Fibroblast of mammary gland (primary cell): ENCODE results near the gene CNOT1.

Source experiments
- DNase-seq: peaks from one replicate; pipeline ENCODE4 v3.0.0-alpha.2; 2010; ENCODE audit warnings: low read depth
- H3K4me3 ChIP-seq: 2 replicates; pipeline ENCODE4 v1.5.1; 2011; ENCODE audit warnings: low read depth, mild to moderate bottlenecking, low read length, moderate library complexity; ENCODE audit not compliant: control insufficient read depth
- TF ChIP-seq, protein P1 (sequence below): conservative IDR thresholded peaks from 2 replicates; pipeline ENCODE4 v1.5.1; 2011; ENCODE audit warnings: low read depth, low read length, inconsistent platforms; ENCODE audit not compliant: control insufficient read depth, insufficient read depth

The CNOT1 gene

DNA sequence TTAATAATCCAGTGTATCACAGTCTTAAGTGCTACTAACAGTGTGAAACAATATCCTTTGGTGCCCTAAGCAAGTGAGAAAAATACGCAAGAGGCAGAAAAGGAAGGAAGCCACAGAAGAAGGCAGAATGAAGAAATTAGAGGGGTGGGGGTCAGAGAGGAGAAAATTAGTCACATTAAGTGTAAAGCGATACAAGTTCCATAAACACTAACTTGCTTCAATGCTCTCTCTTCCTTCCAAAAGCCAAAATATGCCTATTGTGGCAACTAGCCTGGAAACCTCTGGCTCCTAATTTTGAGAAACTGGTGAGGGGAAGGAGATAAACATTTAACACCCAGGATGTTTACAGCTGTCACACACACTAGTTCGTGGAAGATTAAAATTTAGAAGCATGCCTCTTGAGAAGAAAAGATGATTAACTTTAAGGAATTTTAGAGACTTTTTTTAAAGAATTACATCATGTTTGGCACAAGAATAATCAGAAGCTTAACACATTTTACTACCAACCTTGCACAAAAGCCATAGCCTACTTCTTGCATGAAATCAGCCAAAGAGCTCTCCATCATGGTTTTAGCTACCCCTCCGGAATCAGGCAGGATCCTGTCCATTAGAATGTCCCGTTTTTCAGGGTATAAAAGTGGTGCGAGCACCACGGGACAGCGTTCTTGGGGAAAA is 44.7 kb downstream of the CNOT1 start:
- no peak overlapping the region for H3K4me3 ChIP-seq
- TF ChIP-seq, protein P1, sequence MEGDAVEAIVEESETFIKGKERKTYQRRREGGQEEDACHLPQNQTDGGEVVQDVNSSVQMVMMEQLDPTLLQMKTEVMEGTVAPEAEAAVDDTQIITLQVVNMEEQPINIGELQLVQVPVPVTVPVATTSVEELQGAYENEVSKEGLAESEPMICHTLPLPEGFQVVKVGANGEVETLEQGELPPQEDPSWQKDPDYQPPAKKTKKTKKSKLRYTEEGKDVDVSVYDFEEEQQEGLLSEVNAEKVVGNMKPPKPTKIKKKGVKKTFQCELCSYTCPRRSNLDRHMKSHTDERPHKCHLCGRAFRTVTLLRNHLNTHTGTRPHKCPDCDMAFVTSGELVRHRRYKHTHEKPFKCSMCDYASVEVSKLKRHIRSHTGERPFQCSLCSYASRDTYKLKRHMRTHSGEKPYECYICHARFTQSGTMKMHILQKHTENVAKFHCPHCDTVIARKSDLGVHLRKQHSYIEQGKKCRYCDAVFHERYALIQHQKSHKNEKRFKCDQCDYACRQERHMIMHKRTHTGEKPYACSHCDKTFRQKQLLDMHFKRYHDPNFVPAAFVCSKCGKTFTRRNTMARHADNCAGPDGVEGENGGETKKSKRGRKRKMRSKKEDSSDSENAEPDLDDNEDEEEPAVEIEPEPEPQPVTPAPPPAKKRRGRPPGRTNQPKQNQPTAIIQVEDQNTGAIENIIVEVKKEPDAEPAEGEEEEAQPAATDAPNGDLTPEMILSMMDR, result no peak
- no peak for DNase-seq

DNA sequence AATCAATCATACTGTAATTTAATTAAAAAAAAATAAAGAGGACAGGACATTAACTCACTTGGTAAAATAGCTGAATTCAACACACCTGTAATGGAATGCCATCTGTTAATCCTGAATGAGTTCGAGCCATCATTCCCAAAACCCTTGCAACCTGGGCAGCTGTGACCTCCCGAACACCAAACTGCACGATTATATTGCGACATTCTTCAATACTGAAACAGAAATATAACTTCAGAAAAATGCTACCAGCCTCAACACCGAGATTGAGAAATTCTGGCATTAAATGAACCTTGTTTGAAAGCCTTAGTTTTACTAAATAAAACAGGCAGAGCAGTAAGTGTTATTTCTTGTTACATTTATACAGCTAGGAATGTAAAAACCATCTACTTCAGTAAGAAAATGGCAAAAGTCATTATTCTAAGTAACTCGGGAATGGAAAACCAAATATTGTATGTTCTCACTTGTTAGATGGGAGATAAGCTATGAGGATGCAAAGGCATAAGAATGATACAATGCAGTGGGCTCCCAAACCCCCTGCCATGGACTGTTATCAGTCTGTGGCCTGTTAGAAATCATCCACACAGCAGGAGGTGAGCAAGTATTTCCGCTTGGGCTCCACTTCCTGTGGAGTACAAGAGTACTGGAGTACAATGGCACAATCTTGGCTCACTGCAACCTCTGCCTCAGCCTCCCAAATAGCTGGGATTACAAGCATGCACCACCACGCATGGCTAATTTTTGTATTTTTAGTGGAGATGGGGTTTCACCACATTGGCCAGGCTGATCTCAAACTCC is 46.5 kb downstream of the CNOT1 start:
- no peak overlapping the region for H3K4me3 ChIP-seq
- TF ChIP-seq, protein P1, result no peak
- no peak for DNase-seq

DNA sequence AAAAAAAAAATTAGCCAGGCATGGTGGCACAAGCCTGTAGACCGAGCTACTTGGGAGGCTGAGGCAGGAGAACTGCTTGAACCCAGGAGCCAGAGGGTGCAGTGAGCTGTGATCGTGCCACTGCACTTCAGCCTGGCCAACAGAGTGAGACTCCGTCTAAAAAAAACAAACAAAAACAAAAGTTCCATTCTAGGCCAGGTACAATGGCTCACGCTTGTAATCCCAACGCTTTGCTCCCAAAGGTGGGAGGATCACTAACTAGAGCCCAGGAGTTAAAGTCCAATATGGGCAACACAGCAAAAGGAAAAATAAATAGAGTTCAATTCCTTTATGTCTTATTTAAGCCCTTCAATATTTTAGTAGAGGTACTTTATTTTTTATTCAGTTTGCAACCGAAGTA is 47.5 kb downstream of the CNOT1 start:
- TF ChIP-seq, protein P1, result no peak
- DNase-seq, result no peak
- no peak overlapping the region for H3K4me3 ChIP-seq

DNA sequence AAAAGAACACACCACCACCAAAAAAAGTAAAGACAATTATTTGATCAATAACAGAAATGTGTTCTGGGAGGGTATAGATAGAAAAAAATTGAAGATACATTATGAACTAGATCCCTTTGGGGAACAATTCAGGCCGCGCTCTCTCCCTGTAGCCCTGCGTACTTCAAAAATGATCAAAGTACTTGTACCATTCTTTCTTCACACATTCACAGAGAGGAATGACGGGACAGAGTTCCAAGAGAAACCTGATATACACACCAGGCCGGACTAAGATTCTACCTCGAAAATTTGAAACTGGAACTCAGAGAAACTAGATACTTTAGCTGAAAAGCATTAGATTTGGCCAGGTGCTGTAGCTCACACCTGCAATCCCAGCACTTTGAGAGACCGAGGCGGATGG is 50.0 kb downstream of the CNOT1 start:
- TF ChIP-seq, protein P1, result no peak
- H3K4me3 ChIP-seq, result no peak overlapping the region
- DNase-seq, result no peak

DNA sequence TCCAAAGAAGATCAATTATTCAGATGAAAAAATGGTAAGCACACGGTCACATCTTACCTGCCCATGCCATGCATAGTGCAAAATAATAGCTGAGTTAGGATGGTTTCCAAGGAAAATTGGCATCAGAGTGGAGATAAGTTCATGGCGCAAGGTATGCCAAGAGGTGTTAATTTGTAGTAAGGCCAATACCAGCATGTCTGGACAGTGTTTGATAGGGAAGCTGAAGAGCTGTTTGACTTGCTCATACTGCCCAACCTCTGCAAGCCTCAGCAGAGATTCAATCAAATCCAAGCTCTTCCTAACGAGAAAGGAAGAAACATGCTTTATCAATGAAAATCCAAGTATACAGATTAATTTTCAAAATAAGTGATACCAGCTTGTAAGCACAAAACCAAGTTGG is 51.0 kb downstream of the CNOT1 start:
- DNase-seq, result no peak
- TF ChIP-seq, protein P1, result no peak

DNA sequence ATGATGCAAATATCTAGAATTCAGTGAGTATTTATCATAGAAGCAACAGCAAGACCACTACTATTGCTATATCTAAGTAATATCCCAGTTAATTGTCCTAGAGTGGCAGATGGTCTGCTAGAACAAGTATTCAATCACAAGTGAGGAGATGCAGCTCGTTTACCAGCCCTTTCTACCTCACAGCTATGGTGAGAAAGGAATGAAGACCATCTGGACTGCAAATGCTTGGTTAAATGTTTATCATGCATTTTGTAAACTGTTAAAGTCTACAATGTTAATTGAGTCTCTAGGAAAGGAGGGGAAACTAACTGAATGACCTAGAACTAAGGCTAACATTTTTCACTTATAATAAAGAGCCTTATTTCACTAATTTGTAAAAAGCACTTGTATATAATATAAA is 52.5 kb downstream of the CNOT1 start:
- TF ChIP-seq, protein P1, result no peak
- no peak for DNase-seq
- no peak overlapping the region for H3K4me3 ChIP-seq

More for the DNA sequence above, 51.0 kb downstream of the CNOT1 start:
- no peak overlapping the region for H3K4me3 ChIP-seq
